ENCODE data around the gene NUAK2.

Gene NUAK2

GRCh38 chr1:205275916-205276688 is 45.4 kb downstream of the NUAK2 start:
- no peak for DNase-seq (ENCODE audit: low read depth in 2 of 2, low spot score in 1 of 2)

- no peak for DNase-seq (ENCODE audit: low read depth in 2 of 2, low spot score in 1 of 2)
Measured at GRCh38 chr1:205275133-205275532, 46.4 kb downstream of the NUAK2 start.

DNA sequence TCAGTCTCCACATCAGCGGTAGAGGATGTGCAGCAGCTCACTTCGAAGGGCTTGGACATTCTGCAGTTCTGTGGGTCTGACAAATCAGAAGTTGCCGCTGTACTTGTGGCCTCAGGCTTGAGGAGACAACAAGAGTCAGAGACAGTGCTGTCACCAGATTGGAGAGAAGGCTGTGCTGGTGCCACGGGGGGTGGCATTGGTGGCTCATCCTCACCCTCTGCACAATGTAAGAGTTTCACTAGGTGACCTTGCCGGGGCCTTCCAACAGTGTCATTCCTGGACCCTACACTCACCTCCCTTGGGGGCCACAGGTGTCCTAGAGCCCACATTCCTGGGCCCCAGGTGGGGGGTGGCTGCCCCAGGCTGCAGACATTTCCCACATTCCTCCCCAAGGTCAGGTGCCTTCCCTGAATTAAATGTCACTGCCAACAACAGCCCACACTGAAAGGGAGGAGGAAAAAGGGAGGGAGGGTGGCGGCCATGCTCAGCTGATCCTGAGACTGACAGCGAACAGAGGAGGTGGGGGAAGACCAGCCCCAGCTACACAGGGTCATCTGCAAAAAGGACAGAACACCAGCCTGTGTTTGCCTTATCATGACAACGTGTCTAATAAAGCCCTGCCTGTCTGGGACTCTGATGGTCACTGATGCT is 47.4 kb downstream of the NUAK2 start:
- DNase-seq (ENCODE audit: low read depth in 2 of 2, low spot score in 1 of 2): no peak

DNA sequence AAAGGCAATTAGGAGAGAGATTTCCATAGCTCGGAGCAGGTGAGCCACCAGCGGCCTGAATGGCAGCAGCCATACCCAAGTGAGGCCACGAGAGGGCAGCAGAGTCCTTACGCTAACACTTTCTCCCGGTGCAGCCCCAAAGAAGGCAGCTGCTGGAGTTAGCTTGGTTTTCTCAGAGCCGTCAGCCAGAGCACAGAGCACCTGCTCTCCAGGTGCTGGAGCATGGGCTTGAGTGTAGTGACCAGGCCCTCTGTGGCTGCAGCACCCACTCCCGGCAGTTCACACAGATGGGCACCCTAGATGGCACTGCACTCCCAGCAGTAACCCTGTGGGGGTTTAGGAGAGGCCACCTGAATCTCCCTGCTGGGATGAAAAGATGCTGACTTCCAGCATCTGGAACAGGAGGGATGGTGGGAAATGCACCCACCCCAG is 48.0 kb downstream of the NUAK2 start:
- DNase-seq (ENCODE audit: low read depth in 2 of 2, low spot score in 1 of 2): peak; percentile 78

DNA sequence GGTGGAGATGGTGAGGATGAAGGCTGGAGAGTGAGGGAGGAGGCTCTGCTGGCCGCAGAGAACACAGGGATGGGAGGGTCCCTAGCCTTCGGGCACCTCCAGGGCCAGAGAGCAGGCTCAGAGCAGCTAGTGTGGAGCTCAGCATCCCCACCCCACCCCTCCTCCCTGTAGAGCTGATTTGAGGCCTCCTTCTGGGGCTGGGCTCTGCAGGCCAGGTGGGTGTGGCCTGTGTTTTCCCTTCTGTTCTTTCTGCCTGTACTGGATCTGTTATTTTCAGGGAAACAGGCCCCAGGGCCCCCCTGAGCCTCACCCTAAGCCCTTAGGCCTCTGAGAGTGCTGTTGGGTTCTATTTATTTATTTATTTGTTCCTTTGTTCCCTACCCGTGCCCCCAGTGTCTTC is 49.0 kb downstream of the NUAK2 start:
- DNase-seq (ENCODE audit: low read depth in 2 of 2, low spot score in 1 of 2): no peak

DNA sequence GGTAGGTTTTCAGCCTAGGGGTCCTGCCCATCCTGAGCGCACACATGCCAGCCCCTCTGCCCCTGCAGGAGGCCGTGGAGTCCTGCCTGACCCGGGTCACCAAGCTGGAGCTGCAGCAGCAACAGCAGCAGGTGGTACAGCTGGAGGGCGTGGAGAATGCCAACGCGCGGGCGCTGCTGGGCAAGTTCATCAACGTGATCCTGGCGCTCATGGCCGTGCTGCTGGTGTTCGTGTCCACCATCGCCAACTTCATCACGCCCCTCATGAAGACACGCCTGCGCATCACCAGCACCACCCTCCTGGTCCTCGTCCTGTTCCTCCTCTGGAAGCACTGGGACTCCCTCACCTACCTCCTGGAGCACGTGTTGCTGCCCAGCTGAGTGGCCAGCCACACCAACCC is 49.8 kb downstream of the NUAK2 start:
- DNase-seq (ENCODE audit: low read depth in 2 of 2, low spot score in 1 of 2): no peak

GRCh38 chr1:205271277-205271676 is 50.3 kb downstream of the NUAK2 start:
- DNase-seq (ENCODE audit: low read depth in 2 of 2, low spot score in 1 of 2): no peak

DNA sequence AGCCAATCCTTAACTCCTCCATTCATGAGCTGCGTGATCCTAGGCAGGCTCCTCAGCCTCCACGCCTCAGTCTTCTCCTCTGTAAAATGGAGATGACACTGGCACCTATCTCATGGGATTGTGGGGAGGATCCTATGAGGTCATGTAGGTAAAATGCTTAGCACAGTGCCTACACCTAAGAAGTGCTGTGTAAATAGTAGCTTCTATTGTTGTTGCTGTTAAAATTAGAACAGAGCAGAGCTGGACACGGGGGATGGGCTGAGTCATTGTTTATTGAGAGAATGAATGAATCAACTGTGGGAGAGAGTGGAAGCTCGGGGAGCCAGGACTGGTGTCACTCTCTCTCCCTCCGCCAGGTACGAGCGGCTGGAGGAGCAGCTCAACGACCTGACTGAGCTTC is 50.8 kb downstream of the NUAK2 start:
- no peak for DNase-seq (ENCODE audit: low read depth in 2 of 2, low spot score in 1 of 2)

GRCh38 chr1:205270271-205270670 is 51.3 kb downstream of the NUAK2 start:
- DNase-seq (ENCODE audit: low read depth in 2 of 2, low spot score in 1 of 2): no peak

GRCh38 chr1:205269711-205270110 is 51.8 kb downstream of the NUAK2 start:
- DNase-seq (ENCODE audit: low read depth in 2 of 2, low spot score in 1 of 2): no peak

DNA sequence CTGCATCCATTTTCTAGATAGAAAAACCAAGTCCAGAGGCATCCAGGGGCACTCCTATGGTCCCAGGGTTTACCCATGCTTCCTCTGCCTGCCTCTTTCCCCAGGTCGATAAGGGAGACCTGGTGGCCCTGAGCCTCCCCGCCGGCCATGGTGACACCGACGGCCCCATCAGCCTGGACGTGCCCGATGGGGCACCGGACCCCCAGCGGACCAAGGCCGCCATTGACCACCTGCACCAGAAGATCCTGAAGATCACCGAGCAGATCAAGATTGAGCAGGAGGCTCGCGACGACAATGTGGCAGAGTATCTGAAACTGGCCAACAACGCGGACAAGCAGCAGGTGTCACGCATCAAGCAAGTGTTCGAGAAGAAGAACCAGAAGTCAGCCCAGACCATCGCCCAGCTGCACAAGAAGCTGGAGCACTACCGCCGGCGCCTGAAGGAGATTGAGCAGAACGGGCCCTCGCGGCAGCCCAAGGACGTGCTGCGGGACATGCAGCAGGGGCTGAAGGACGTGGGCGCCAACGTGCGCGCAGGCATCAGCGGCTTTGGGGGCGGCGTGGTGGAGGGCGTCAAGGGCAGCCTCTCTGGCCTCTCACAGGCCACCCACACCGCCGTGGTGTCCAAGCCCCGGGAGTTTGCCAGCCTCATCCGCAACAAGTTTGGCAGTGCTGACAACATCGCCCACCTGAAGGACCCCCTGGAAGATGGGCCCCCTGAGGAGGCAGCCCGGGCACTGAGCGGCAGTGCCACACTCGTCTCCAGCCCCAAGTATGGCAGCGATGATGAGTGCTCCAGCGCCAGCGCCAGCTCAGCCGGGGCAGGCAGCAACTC is 52.5 kb downstream of the NUAK2 start:
- DNase-seq (ENCODE audit: low read depth in 2 of 2, low spot score in 1 of 2): no peak

DNA sequence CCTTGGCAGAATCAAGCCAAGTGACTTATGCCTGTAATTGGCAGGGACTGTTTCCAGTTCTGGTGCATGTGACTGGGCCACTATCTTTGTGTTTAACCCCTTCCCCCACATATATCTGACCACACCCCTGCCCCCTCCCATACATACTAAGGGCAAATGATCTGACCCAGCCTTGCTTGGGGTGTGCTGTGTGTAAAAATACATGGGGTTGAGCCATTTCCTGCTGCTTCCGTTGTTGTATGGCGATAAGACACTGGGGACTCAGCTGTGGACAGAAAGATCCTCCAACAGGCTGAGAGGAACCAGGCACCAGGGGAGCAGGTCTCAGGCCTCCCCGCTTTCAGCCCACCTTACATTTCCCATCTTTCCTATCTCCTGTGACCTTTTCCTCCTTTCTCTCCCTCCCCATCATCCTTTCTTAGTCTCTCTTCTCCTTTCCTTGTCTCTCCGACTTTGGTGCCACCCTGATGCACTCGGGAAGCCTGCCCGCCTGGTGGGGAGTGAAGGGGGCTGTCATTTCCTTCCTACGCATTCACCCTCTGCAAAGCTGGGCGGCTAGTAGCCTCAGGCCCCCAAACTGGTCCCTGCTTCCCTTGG is 54.1 kb downstream of the NUAK2 start:
- no peak for DNase-seq (ENCODE audit: low read depth in 2 of 2, low spot score in 1 of 2)

- DNase-seq (ENCODE audit: low read depth in 2 of 2, low spot score in 1 of 2): no peak
Measured at GRCh38 chr1:205266611-205267305, 54.8 kb downstream of the NUAK2 start.

- DNase-seq (ENCODE audit: low read depth in 2 of 2, low spot score in 1 of 2): no peak
Measured at GRCh38 chr1:205263580-205264190, 57.9 kb downstream of the NUAK2 start.

DNA sequence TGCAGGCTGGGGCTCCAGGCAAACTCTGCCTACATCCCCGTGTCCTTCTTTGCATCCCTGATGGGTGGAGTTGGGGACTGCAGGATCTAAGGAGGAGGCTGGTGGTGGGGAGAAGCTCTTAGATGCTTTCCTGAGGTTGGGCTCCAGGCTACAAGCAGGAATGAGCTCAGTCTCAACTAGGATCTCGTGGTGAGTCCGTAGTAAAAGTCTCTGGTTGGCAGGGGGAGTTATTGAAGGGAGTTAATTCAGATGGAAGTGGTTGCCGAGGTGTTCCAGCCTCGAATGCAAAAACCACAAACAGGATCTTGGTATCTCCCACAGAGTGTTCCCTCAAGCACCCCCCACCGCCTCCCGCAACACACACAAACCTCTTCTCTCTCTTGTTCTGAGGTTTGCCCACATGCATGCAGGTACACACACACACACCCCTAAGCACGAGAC is 58.8 kb downstream of the NUAK2 start:
- no peak for DNase-seq (ENCODE audit: low read depth in 2 of 2, low spot score in 1 of 2)

DNA sequence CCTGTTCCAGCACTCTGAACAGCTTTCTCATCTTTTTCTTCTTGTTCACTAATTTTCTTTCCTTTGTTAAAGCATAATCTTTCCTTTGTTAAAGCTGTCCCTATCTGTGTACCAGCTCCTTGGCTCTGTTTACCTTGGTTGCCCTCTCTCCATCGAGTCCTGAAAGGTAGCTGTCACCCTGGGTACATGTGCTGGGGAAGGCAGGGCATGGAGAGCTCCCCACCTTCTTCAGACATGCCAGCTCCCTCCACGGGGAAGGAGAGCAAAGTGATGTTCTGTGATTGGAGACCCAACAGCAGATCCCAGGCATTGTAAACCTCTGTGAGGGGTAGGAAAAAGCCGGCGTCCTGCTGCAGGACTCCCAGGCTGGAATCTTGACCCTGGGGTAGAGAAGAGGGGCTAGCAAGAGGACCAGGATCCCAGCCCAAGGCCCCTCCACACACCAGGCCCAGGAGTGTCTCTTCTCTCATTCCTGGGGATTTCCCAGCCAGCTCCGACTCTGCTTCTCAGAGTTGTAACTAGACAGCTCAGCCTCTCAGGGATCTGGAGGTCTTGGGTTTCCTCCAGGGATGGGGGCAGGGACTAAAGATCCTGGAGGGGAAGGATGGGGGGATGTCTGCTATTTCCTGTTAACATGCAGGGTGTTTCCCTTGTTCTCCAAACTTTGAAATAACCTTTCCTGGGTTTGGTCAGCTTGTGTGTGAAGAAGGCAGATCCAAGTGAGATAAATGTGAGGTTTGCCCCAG is 59.4 kb downstream of the NUAK2 start:
- no peak for DNase-seq (ENCODE audit: low read depth in 2 of 2, low spot score in 1 of 2)

GRCh38 chr1:205260948-205261732 is 60.4 kb downstream of the NUAK2 start:
- DNase-seq (ENCODE audit: low read depth in 2 of 2, low spot score in 1 of 2): no peak

GRCh38 chr1:205259998-205260397 is 61.5 kb downstream of the NUAK2 start:
- no peak for DNase-seq (ENCODE audit: low read depth in 2 of 2, low spot score in 1 of 2)

DNA sequence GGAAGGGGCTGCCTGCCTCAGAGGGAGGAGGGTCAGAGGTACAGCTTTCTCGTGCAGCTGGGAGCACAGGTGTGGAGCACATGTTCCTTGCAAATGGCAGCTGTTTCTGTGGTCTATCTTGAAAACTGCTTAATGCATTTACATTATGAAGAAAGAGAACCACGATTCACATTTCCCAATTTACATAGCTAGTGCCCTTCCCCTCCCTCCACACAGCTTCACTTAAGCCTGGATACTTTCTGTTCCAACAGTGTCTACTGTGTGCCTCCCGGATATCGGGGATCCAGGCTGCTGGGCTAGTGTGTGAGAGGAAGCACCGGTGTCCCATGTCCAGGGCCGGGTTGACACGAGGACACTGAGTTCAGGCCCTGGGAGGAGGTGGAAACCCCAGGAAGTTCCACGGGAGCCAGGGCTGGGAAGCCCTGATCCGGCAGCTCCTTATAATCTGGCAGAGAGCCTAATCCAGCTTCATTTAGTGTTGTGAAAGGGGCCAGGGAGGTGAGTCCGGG is 62.2 kb downstream of the NUAK2 start:
- DNase-seq (ENCODE audit: low read depth in 2 of 2, low spot score in 1 of 2): no peak
